Neural progenitor cell (in vitro differentiated cells): ENCODE data around the gene KLHL30. TPM values are rescaled to one million over a fixed set of nuclear protein-coding genes. Genes with fewer than 3 reads are reported as not detected.

Source experiments
- DNase-seq: peaks from one replicate; pipeline ENCODE4 v3.0.0-alpha.2; 2016; ENCODE audit warnings: low spot score
- H2AFZ ChIP-seq: fragments of 200-600 bp; sonication (generic); replicated peaks from 2 replicates; pipeline ENCODE4 v1.6.1; 2016; ENCODE audit warnings: antibody characterized with exemption
- H3F3A ChIP-seq: fragments of 200-600 bp; sonication (generic); 2 replicates; pipeline ENCODE4 v1.6.1; 2016; ENCODE audit warnings: antibody characterized with exemption, low read depth
- H3K27ac ChIP-seq: fragments of 200-600 bp; sonication (generic); 2 replicates; pipeline ENCODE4 v1.5.1; 2016; ENCODE audit warnings: mild to moderate bottlenecking
- H3K27me3 ChIP-seq: fragments of 200-600 bp; sonication (generic); 2 replicates; pipeline ENCODE4 v1.6.1; 2016; ENCODE audit warnings: mild to moderate bottlenecking, moderate library complexity
- H3K36me3 ChIP-seq: fragments of 200-600 bp; sonication (generic); 2 replicates; pipeline ENCODE4 v1.5.1; 2016
- H3K4me1 ChIP-seq: fragments of 200-600 bp; sonication (generic); 2 replicates; pipeline ENCODE4 v1.6.1; 2016; ENCODE audit warnings: mixed run types
- H3K4me2 ChIP-seq: fragments of 200-600 bp; sonication (generic); 2 replicates; pipeline ENCODE4 v1.6.1; 2016
- H3K4me3 ChIP-seq: fragments of 200-600 bp; sonication (generic); 2 replicates; pipeline ENCODE4 v1.5.1; 2016
- H3K79me2 ChIP-seq: fragments of 200-600 bp; sonication (generic); 2 replicates; pipeline ENCODE4 v1.6.1; 2016; ENCODE audit warnings: low read depth
- H3K9ac ChIP-seq: fragments of 200-600 bp; sonication (generic); 2 replicates; pipeline ENCODE4 v1.6.1; 2016
- H3K9me3 ChIP-seq: fragments of 200-600 bp; sonication (generic); 2 replicates; pipeline ENCODE4 v1.5.1; 2016; ENCODE audit warnings: low read depth
- H4K20me1 ChIP-seq: fragments of 200-600 bp; sonication (generic); 2 replicates; pipeline ENCODE4 v1.6.1; 2016; ENCODE audit warnings: low read depth
- H3K27ac Mint-ChIP-seq: 3 replicates; pipeline ENCODE4 v1.8.0; 2021; ENCODE audit warnings: mixed read lengths
- H3K27me3 Mint-ChIP-seq: 2 replicates; pipeline ENCODE4 v1.8.0; 2022; ENCODE audit warnings: low read depth, mild to moderate bottlenecking, inconsistent platforms, moderate library complexity, mixed read lengths; ENCODE audit not compliant: insufficient read depth
- H3K36me3 Mint-ChIP-seq: 3 replicates; pipeline ENCODE4 v1.8.0; 2021; ENCODE audit warnings: mixed read lengths
- H3K4me1 Mint-ChIP-seq: 3 replicates; pipeline ENCODE4 v1.8.0; 2021; ENCODE audit warnings: mixed read lengths
- H3K4me3 Mint-ChIP-seq: 3 replicates; pipeline ENCODE4 v1.8.0; 2021; ENCODE audit warnings: mild to moderate bottlenecking, moderate library complexity, mixed read lengths
- H3K9me3 Mint-ChIP-seq: 3 replicates; pipeline ENCODE4 v1.8.0; 2020; ENCODE audit warnings: mixed read lengths
- CTCF ChIP-seq: fragments of 200-600 bp; sonication (generic); IDR thresholded peaks from 2 replicates; pipeline ENCODE4 v1.5.1; 2017; ENCODE audit warnings: antibody characterized with exemption, mild to moderate bottlenecking
- EZH2 ChIP-seq: fragments of 200-600 bp; sonication (generic); IDR thresholded peaks from 2 replicates; pipeline ENCODE4 v1.6.1; 2017; ENCODE audit warnings: antibody characterized with exemption, mild to moderate bottlenecking, moderate library complexity
- EZH2phosphoT487 ChIP-seq: fragments of 200-600 bp; sonication (generic); IDR thresholded peaks from 2 replicates; pipeline ENCODE4 v1.6.1; 2017; ENCODE audit warnings: antibody characterized with exemption
- total RNA-seq: library from RNA; depleted of rRNA; stranded (reverse); fragments of >200 nt; gene quantifications from 2 replicates; pipeline ENCODE4 v1.2.3, GENCODE V29; 2015; ENCODE audit warnings: low replicate concordance

Gene KLHL30
- total RNA-seq, 1 donor from 2014 or later = not detected

GRCh38 chr2:238183821-238184220 is 45.4 kb downstream of the KLHL30 start:
- no peaks in the 10 kb centered on the region for H3K27me3 ChIP-seq
- peaks cover 48% of the 10 kb centered on the region for H3K36me3 Mint-ChIP-seq
- TF ChIP-seq EZH2phosphoT487 (no peak), CTCF (no peak), EZH2 (no peak)
- H3K9me3 ChIP-seq = no peaks in the 10 kb centered on the region
- H3K9ac ChIP-seq = no peak overlapping the region
- peaks cover 11% of the 10 kb centered on the region for H3K4me1 Mint-ChIP-seq
- no peak overlapping the region for H3K27ac ChIP-seq
- H3K27ac Mint-ChIP-seq = no peak overlapping the region
- no peak overlapping the region for H3K4me3 Mint-ChIP-seq
- no peaks in the 10 kb centered on the region for H3K27me3 Mint-ChIP-seq
- H3K4me3 ChIP-seq = no peak overlapping the region
- peaks cover 4% of the 10 kb centered on the region for H4K20me1 ChIP-seq
- no peaks in the 10 kb centered on the region for H3F3A ChIP-seq
- no peak overlapping the region for H3K4me2 ChIP-seq
- no peaks in the 10 kb centered on the region for H3K4me1 ChIP-seq
- no peaks in the 10 kb centered on the region for H3K9me3 Mint-ChIP-seq
- H2AFZ ChIP-seq = no peak overlapping the region
- no peak for DNase-seq
- peaks cover 8% of the 10 kb centered on the region for H3K36me3 ChIP-seq
- H3K79me2 ChIP-seq = no peaks in the 10 kb centered on the region

GRCh38 chr2:238187618-238188548 is 49.4 kb downstream of the KLHL30 start:
- Histone ChIP-seq H3K4me2 (no peak overlapping the region), H3K27ac (no peak overlapping the region), H4K20me1 (peaks cover 4% of the 10 kb centered on the region), H3F3A (no peaks in the 10 kb centered on the region), H3K9ac (no peak overlapping the region), H3K4me1 (no peaks in the 10 kb centered on the region), H3K27me3 (no peaks in the 10 kb centered on the region), H3K79me2 (no peaks in the 10 kb centered on the region), H3K9me3 (no peaks in the 10 kb centered on the region), H2AFZ (no peak overlapping the region), H3K4me3 (no peak overlapping the region), H3K36me3 (peaks cover 14% of the 10 kb centered on the region)
- Mint-ChIP-seq H3K4me3 (no peak overlapping the region), H3K4me1 (peaks cover 11% of the 10 kb centered on the region), H3K27ac (peak overlapping the region; percentile 39), H3K27me3 (peaks cover 2% of the 10 kb centered on the region), H3K36me3 (peaks cover 38% of the 10 kb centered on the region), H3K9me3 (no peaks in the 10 kb centered on the region)
- no peak for TF ChIP-seq EZH2
- no peak for TF ChIP-seq EZH2phosphoT487
- TF ChIP-seq CTCF = no peak
- DNase-seq = no peak

GRCh38 chr2:238190445-238190844 is 52.0 kb downstream of the KLHL30 start:
- Mint-ChIP-seq H3K27ac (no peak overlapping the region), H3K4me1 (peaks cover 12% of the 10 kb centered on the region), H3K9me3 (no peaks in the 10 kb centered on the region), H3K36me3 (peaks cover 31% of the 10 kb centered on the region), H3K27me3 (peaks cover 2% of the 10 kb centered on the region), H3K4me3 (no peak overlapping the region)
- no peak overlapping the region for H3K27ac ChIP-seq
- TF ChIP-seq EZH2phosphoT487 = no peak
- no peak for TF ChIP-seq EZH2
- TF ChIP-seq CTCF = no peak
- H3F3A ChIP-seq = no peaks in the 10 kb centered on the region
- H3K9ac ChIP-seq = no peak overlapping the region
- H3K4me2 ChIP-seq = no peak overlapping the region
- no peaks in the 10 kb centered on the region for H3K27me3 ChIP-seq
- H3K79me2 ChIP-seq = peaks cover 10% of the 10 kb centered on the region
- no peak overlapping the region for H3K4me3 ChIP-seq
- no peaks in the 10 kb centered on the region for H3K9me3 ChIP-seq
- no peaks in the 10 kb centered on the region for H3K4me1 ChIP-seq
- no peak for DNase-seq
- peaks cover 8% of the 10 kb centered on the region for H3K36me3 ChIP-seq
- H2AFZ ChIP-seq = no peak overlapping the region
- H4K20me1 ChIP-seq = peaks cover 8% of the 10 kb centered on the region

Other genes starting within 250 kb of the KLHL30 start
- 50.8 and 77.4 TPM in 2 replicates for gene UBE2F, start 171.7 kb upstream of the KLHL30 start, total RNA-seq
- gene SCLY, start 77.7 kb upstream of the KLHL30 start, total RNA-seq = 35.6 and 44.1 TPM in 2 replicates
- gene ESPNL, start 38.3 kb upstream of the KLHL30 start, total RNA-seq = 0.58 and 0.59 TPM in 2 replicates
- gene ERFE, start 20.3 kb downstream of the KLHL30 start, total RNA-seq = 0.09 TPM in 1 of 2 replicates, not detected in the other
- 19.0 and 24.7 TPM in 2 replicates for gene ILKAP, start 65.0 kb downstream of the KLHL30 start, total RNA-seq
- 5.3 and 29.3 TPM in 2 replicates for gene HES6, start 101.4 kb downstream of the KLHL30 start, total RNA-seq
- 1.4 and 2.6 TPM in 2 replicates for gene PER2, start 149.9 kb downstream of the KLHL30 start, total RNA-seq
- 8.5 and 11.2 TPM in 2 replicates for gene TRAF3IP1, start 181.8 kb downstream of the KLHL30 start, total RNA-seq